ENCODE data around the gene IL1RL2.

GRCh38 chr2:102145107-102145506 lies 41.7 kb upstream of the IL1RL2 start:
- TF ChIP-seq POLR2AphosphoS5 (IDR thresholded peaks at IDR 0.05; ENCODE audit: borderline replicate concordance, low read depth, low read length) (no peak), EZH2 (IDR thresholded peaks at IDR 0.05) (no peak), FOXP2 (optimal IDR thresholded peaks at IDR 0.05; ENCODE audit: control extremely low read depth, extremely low read length, insufficient read depth) (no peak)
